Measurements from ENCODE around the gene IFI16. TPM values are rescaled to one million over a fixed set of nuclear protein-coding genes. Genes with fewer than 3 reads are reported as not detected.

The IFI16 gene
- total RNA-seq, 2 experiments from 2014 or later, result 190 to 199 TPM

- ChIA-PET CTCF (no interaction called here), POLR2A (no interaction called here)
- H3K4me1 Mint-ChIP-seq (ENCODE audit: low read depth), result peaks cover 19% of the 10 kb centered on the region
- no peaks in the 10 kb centered on the region for H3K27me3 Mint-ChIP-seq
- ATAC-seq (no peak), DNase-seq (no peak)
- H3K4me3 Mint-ChIP-seq, result no peak overlapping the region
- intact Hi-C loops (cut with micrococcal nuclease), result no loop called here
- no peaks in the 10 kb centered on the region for H3K9me3 Mint-ChIP-seq
- no peak for TF ChIP-seq CTCF (IDR thresholded peaks at IDR 0.05)
- H3K27ac Mint-ChIP-seq, result no peak overlapping the region
- H3K36me3 Mint-ChIP-seq (ENCODE audit: low read depth), result no peaks in the 10 kb centered on the region
Observed at GRCh38 chr1:159084867-159085266, 75.2 kb downstream of the IFI16 start.

GRCh38 chr1:159088050-159088449 is 78.3 kb downstream of the IFI16 start:
- H3K27me3 Mint-ChIP-seq, result no peaks in the 10 kb centered on the region
- ATAC-seq, result no peak
- H3K4me3 Mint-ChIP-seq, result no peak overlapping the region
- peaks cover 44% of the 10 kb centered on the region for H3K4me1 Mint-ChIP-seq (ENCODE audit: low read depth)
- intact Hi-C loops (cut with micrococcal nuclease), result no loop called here
- ChIA-PET CTCF (interaction anchor here (1.1 to 3.3 kb wide), 8 partner anchors 11 to 126 kb away, joined by 3 to 46 read pairs (median 4); partner anchors contain the start of gene AIM2), POLR2A (interaction anchor here (0.8 kb wide), 1 partner anchor 78 kb away, joined by 4 read pairs; the partner anchor contains the start of gene IFI16)
- no peak for DNase-seq
- peak overlapping the region; percentile 48 for H3K27ac Mint-ChIP-seq
- H3K9me3 Mint-ChIP-seq, result no peaks in the 10 kb centered on the region
- no peaks in the 10 kb centered on the region for H3K36me3 Mint-ChIP-seq (ENCODE audit: low read depth)
- no peak for TF ChIP-seq CTCF (IDR thresholded peaks at IDR 0.05)

- no peak for TF ChIP-seq CTCF (IDR thresholded peaks at IDR 0.05)
Observed at GRCh38 chr1:159088546-159089183, 79.0 kb downstream of the IFI16 start.

GRCh38 chr1:159089184-159089791 is 79.6 kb downstream of the IFI16 start:
- peak; percentile 25 for ATAC-seq
- ChIA-PET CTCF (interaction anchor here (0.6 to 3.3 kb wide), 12 partner anchors 9 to 885 kb away, joined by 3 to 46 read pairs (median 4); partner anchors contain the start of gene AIM2), POLR2A (interaction anchor here (1.2 to 2.9 kb wide), 2 partner anchors 12 to 24 kb away, joined by 3 to 12 read pairs; partner anchors contain the start of gene AIM2)
- Mint-ChIP-seq H3K36me3 (ENCODE audit: low read depth) (no peaks in the 10 kb centered on the region), H3K27me3 (no peaks in the 10 kb centered on the region), H3K4me3 (no peak overlapping the region), H3K9me3 (no peaks in the 10 kb centered on the region), H3K4me1 (ENCODE audit: low read depth) (peaks cover 44% of the 10 kb centered on the region), H3K27ac (peak overlapping the region; percentile 64)
- intact Hi-C loops (cut with micrococcal nuclease), result no loop called here
- TF ChIP-seq CTCF (IDR thresholded peaks at IDR 0.05), result peak; percentile 83
- no peak for DNase-seq

More at GRCh38 chr1:159088546-159089183, 79.0 kb downstream of the IFI16 start:
- no peak overlapping the region for H3K4me3 Mint-ChIP-seq
- H3K9me3 Mint-ChIP-seq, result no peaks in the 10 kb centered on the region
- no peaks in the 10 kb centered on the region for H3K27me3 Mint-ChIP-seq
- peak overlapping the region; percentile 64 for H3K27ac Mint-ChIP-seq
- ChIA-PET CTCF (interaction anchor here (0.8 to 3.3 kb wide), 10 partner anchors 10 to 884 kb away, joined by 3 to 46 read pairs (median 4); partner anchors contain the start of gene AIM2), POLR2A (interaction anchor here (0.8 to 2.9 kb wide), 3 partner anchors 11 to 79 kb away, joined by 3 to 12 read pairs (median 4); partner anchors contain the start of genes AIM2 and IFI16)
- ATAC-seq, result peak; percentile 19
- peaks cover 44% of the 10 kb centered on the region for H3K4me1 Mint-ChIP-seq (ENCODE audit: low read depth)
- no peak for DNase-seq
- no peaks in the 10 kb centered on the region for H3K36me3 Mint-ChIP-seq (ENCODE audit: low read depth)
- intact Hi-C loops (cut with micrococcal nuclease), result no loop called here

All from activated CD8-positive, alpha-beta T cell treated with anti-CD3 and anti-CD28 coated beads for 36 hours (primary cell).